Naive thymus-derived CD4-positive, alpha-beta T cell (primary cell): ENCODE results near the gene CADM1. TPM values are rescaled to one million over a fixed set of nuclear protein-coding genes. Genes with fewer than 3 reads are reported as not detected.

Experiments
- ATAC-seq: fragments of 150-1000 bp; cut with Tn5 transposase; 2 replicates; pipeline ENCODE4 v1.10.0; 2021; ENCODE audit warnings: mild to moderate bottlenecking, moderate library complexity
- CTCF ChIA-PET: fragments of 350-600 bp; sonication (Branson Sonifier 250); formaldehyde crosslinking; loops from one replicate; lab custom pipeline; 2021; ENCODE audit warnings: antibody characterized with exemption; lab: Charles Lee
- POLR2A ChIA-PET: fragments of 350-600 bp; sonication (Branson Sonifier 250); formaldehyde crosslinking; loops from one replicate; lab custom pipeline; 2021; ENCODE audit warnings: antibody characterized with exemption, inconsistent platforms; lab: Charles Lee
- DNase-seq, 9 donors: peaks; one replicate each; pipeline versions ENCODE4 v3.0.0 to v3.0.0-alpha.2; 2020 to 2022; ENCODE audit warnings: mixed read lengths in 1 of 9
- H3K27ac ChIP-seq: one replicate; pipeline ENCODE4 v1.7.0; 2013; ENCODE audit warnings: mild to moderate bottlenecking, low read depth, low read length, moderate library complexity
- H3K27me3 ChIP-seq, 2 donors: one replicate each; pipeline ENCODE4 v1.7.0; 2013; ENCODE audit warnings: low read length in 2 of 2, mild to moderate bottlenecking in 2 of 2, moderate library complexity in 2 of 2; ENCODE audit not compliant: control insufficient read depth in 2 of 2, insufficient read depth in 2 of 2
- H3K36me3 ChIP-seq, 3 experiments: 1 replicate in 2 of 3; 2 replicates in 1 of 3; pipeline ENCODE4 v1.7.0; 2013; ENCODE audit warnings: low read length in 3 of 3, mild to moderate bottlenecking in 3 of 3, moderate library complexity in 1 of 3; ENCODE audit not compliant: insufficient read depth in 3 of 3, control insufficient read depth in 2 of 3
- H3K4me1 ChIP-seq, 2 donors: one replicate each; pipeline ENCODE4 v1.7.0; 2013; ENCODE audit warnings: low read length in 2 of 2, mild to moderate bottlenecking in 2 of 2, moderate library complexity in 1 of 2; ENCODE audit not compliant: control insufficient read depth in 2 of 2, insufficient read depth in 2 of 2
- H3K4me3 ChIP-seq: 2 replicates; pipeline ENCODE4 v1.7.0; 2013; ENCODE audit warnings: mild to moderate bottlenecking, low read length
- H3K9me3 ChIP-seq, 3 experiments: 1 replicate in 2 of 3; 2 replicates in 1 of 3; pipeline ENCODE4 v1.7.0; 2013; ENCODE audit warnings: low read length in 3 of 3; ENCODE audit not compliant: control insufficient read depth in 2 of 3
- H3K27ac Mint-ChIP-seq, 9 donors: one replicate each; pipeline ENCODE4 v1.8.0; 2020 to 2022; ENCODE audit warnings: mixed read lengths in 9 of 9, mild to moderate bottlenecking in 8 of 9, moderate library complexity in 5 of 9, inconsistent platforms in 2 of 9
- H3K27me3 Mint-ChIP-seq, 5 donors: one replicate each; pipeline ENCODE4 v1.8.0; 2021 to 2022; ENCODE audit warnings: mixed read lengths in 5 of 5, mild to moderate bottlenecking in 1 of 5
- H3K36me3 Mint-ChIP-seq, 5 donors: one replicate each; pipeline ENCODE4 v1.8.0; 2020 to 2022; ENCODE audit warnings: mixed read lengths in 5 of 5, mild to moderate bottlenecking in 3 of 5, inconsistent platforms in 1 of 5
- H3K4me1 Mint-ChIP-seq, 7 donors: one replicate each; pipeline ENCODE4 v1.8.0; 2020 to 2022; ENCODE audit warnings: mixed read lengths in 7 of 7, mild to moderate bottlenecking in 3 of 7, inconsistent platforms in 1 of 7
- H3K4me3 Mint-ChIP-seq, 10 donors: one replicate each; pipeline ENCODE4 v1.8.0; 2020 to 2022; ENCODE audit warnings: mild to moderate bottlenecking in 10 of 10, mixed read lengths in 10 of 10, moderate library complexity in 6 of 10, inconsistent platforms in 2 of 10
- H3K9me3 Mint-ChIP-seq, 11 donors: one replicate each; pipeline ENCODE4 v1.8.0; 2020 to 2022; ENCODE audit warnings: mixed read lengths in 11 of 11, mild to moderate bottlenecking in 4 of 11, inconsistent platforms in 1 of 11, moderate library complexity in 1 of 11
- intact Hi-C, 2 donors: fragments of 100-400 bp; cut with micrococcal nuclease; formaldehyde crosslinking; loops; one replicate each; pipeline ENCODE4 v1.15.1; 2023
- polyA plus RNA-seq, 2 donors: library from polyadenylated mRNA; unstranded; fragments of 300-500 nt; fragmentation: Illumina TruSeq; gene quantifications; one replicate each; pipeline ENCODE4 v1.2.3, GENCODE V29; 2021
- total RNA-seq, 6 experiments: library from RNA in 5 of 6; stranded (reverse) in 5 of 6; gene quantifications; 1 replicate in 5 of 6; 2 replicates in 1 of 6; pipeline ENCODE4 v1.2.3 and lab custom pipeline; 2021 to 2026

CADM1 gene
- total and polyA plus RNA-seq, 7 experiments from 2014 or later, result 0.29 to 2.7 (median 0.69) TPM

GRCh38 chr11:115499891-115500290 lies 4.3 kb downstream of the CADM1 start:
- Mint-ChIP-seq H3K4me3 (no peak overlapping the region), H3K36me3 (peaks cover 0 to 5% (median 0%) of the 10 kb centered on the region in 5 donors)
- peaks cover 3 to 23% of the 10 kb centered on the region in 2 donors for H3K27me3 ChIP-seq

DNA sequence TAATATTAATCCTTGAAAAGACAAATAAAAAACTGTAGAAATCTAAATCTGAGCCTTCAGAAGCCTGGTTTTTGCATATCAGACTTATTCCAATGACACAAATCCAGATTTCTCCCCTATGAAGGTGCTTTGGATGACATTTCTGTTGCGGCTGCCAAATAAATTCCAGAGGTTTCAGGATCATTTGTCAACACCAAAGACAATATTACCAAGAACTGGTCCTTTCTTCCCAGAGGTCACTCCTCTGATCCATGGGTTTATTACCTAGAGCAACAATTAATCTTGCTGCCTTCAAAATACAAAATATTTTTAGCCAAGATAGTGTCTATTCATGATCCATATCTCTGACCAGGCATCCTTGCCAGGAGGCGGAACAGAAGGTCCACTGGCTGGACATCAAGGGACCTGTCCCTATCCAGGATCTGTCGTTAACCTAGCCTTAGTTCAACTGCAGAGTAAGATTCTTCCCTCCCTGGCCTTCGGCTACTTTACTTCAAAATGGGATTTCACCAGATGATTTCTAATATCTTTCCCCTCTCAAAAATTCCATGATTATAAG lies 4.9 kb downstream of the CADM1 start:
- ChIA-PET POLR2A (no interaction called here), CTCF (interaction anchor here (0.7 kb wide), 1 partner anchor 22 kb away, joined by 3 read pairs; no protein-coding TSS in a partner anchor)

More at GRCh38 chr11:115499891-115500290, 4.3 kb downstream of the CADM1 start:
- H3K9me3 Mint-ChIP-seq, result peaks cover 0 to 13% (median 2%) of the 10 kb centered on the region in 11 donors
- Histone ChIP-seq H3K4me1 (peaks cover 12 to 16% of the 10 kb centered on the region in 2 donors), H3K4me3 (no peak overlapping the region), H3K27ac (no peak overlapping the region), H3K36me3 (no peaks in the 10 kb centered on the region), H3K9me3 (no peaks in the 10 kb centered on the region)
- H3K4me1 Mint-ChIP-seq, result peaks cover 3 to 9% (median 4%) of the 10 kb centered on the region in 7 donors
- ATAC-seq, result no peak
- H3K27me3 Mint-ChIP-seq, result peaks cover 24 to 37% (median 33%) of the 10 kb centered on the region in 5 donors
- ChIA-PET POLR2A (no interaction called here), CTCF (no interaction called here)
- H3K27ac Mint-ChIP-seq, result no peak overlapping the region
- intact Hi-C loops, result loop anchor here in 1 of 2 donors (10.0 kb wide), 1 partner anchor 165 kb away; no protein-coding TSS in a partner anchor
- DNase-seq, result no peak

DNA sequence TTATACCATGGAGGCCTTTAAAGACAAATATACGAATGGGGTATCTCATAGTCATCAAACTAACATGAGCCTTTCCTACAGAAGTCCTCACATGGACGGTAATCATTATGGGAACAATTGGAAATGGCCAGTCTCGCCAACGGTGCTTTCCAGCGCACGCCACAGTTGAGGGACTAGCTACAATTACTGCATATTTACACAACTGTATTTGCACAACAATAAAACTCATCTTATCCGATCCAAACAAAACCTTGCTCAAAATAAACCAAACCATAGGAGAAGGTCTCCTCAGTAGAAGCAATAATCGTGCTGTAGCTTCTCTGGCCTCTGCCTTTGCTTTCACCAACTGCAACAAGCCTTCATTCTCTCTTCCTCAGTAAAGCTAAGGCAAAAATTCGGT lies 5.9 kb downstream of the CADM1 start:
- peaks cover 10 to 12% of the 10 kb centered on the region in 2 donors for H3K4me1 ChIP-seq

More for the DNA sequence above, 4.9 kb downstream of the CADM1 start:
- Histone ChIP-seq H3K4me1 (peaks cover 12 to 16% of the 10 kb centered on the region in 2 donors), H3K27ac (no peak overlapping the region), H3K27me3 (peaks cover 3 to 18% of the 10 kb centered on the region in 2 donors), H3K4me3 (no peak overlapping the region), H3K36me3 (no peaks in the 10 kb centered on the region), H3K9me3 (no peaks in the 10 kb centered on the region)
- no peak overlapping the region for H3K4me3 Mint-ChIP-seq
- H3K9me3 Mint-ChIP-seq, result peaks cover 0 to 9% (median 0%) of the 10 kb centered on the region in 11 donors
- H3K27me3 Mint-ChIP-seq, result peaks cover 20 to 33% (median 29%) of the 10 kb centered on the region in 5 donors
- H3K4me1 Mint-ChIP-seq, result peaks cover 0 to 6% (median 0%) of the 10 kb centered on the region in 7 donors
- DNase-seq (no peak), ATAC-seq (no peak)
- H3K36me3 Mint-ChIP-seq, result peaks cover 0 to 5% (median 0%) of the 10 kb centered on the region in 5 donors
- intact Hi-C loops, result no loop called here
- H3K27ac Mint-ChIP-seq, result no peak overlapping the region

DNA sequence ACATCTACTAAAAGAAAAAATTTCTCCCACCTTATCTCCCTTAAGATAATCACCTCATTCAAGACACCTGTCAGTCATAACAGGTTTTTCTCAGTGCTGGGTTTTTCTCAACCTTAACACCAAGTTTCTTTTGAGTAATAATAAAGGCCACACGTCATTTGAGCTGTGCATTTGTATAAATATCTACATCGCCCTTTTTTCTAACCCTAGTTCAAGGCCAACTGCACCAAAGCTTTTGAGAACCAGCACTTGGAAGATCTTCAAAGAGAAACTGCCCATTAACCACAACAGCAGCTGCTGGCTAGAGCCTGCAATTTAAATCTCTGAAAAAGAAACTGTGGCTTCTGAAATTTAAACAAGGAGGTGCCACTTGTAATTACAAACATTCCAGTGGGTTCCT lies 6.9 kb downstream of the CADM1 start:
- ChIA-PET CTCF (no interaction called here), POLR2A (no interaction called here)
- no peaks in the 10 kb centered on the region for H3K4me1 Mint-ChIP-seq
- ATAC-seq (no peak), DNase-seq (no peak)
- intact Hi-C loops, result no loop called here
- peaks cover 0 to 9% (median 1%) of the 10 kb centered on the region in 11 donors for H3K9me3 Mint-ChIP-seq
- Histone ChIP-seq H3K4me3 (no peak overlapping the region), H3K27ac (no peak overlapping the region), H3K27me3 (peaks cover 2 to 18% of the 10 kb centered on the region in 2 donors), H3K9me3 (no peaks in the 10 kb centered on the region), H3K36me3 (no peaks in the 10 kb centered on the region), H3K4me1 (peaks cover 5 to 6% of the 10 kb centered on the region in 2 donors)
- no peak overlapping the region for H3K27ac Mint-ChIP-seq
- peaks cover 11 to 46% (median 29%) of the 10 kb centered on the region in 5 donors for H3K27me3 Mint-ChIP-seq
- peaks cover 0 to 5% (median 0%) of the 10 kb centered on the region in 5 donors for H3K36me3 Mint-ChIP-seq
- no peak overlapping the region for H3K4me3 Mint-ChIP-seq

More for the DNA sequence above, 5.9 kb downstream of the CADM1 start:
- no peak overlapping the region for H3K4me3 Mint-ChIP-seq
- H3K9me3 Mint-ChIP-seq, result peaks cover 0 to 9% (median 1%) of the 10 kb centered on the region in 11 donors
- Histone ChIP-seq H3K36me3 (no peaks in the 10 kb centered on the region), H3K27ac (no peak overlapping the region), H3K4me3 (no peak overlapping the region), H3K9me3 (no peaks in the 10 kb centered on the region), H3K27me3 (peaks cover 3 to 18% of the 10 kb centered on the region in 2 donors)
- intact Hi-C loops, result no loop called here
- ATAC-seq (no peak), DNase-seq (no peak)
- H3K4me1 Mint-ChIP-seq, result no peaks in the 10 kb centered on the region
- CTCF ChIA-PET, result no interaction called here
- H3K36me3 Mint-ChIP-seq, result peaks cover 0 to 5% (median 0%) of the 10 kb centered on the region in 5 donors
- H3K27ac Mint-ChIP-seq, result no peak overlapping the region
- peaks cover 11 to 38% (median 29%) of the 10 kb centered on the region in 5 donors for H3K27me3 Mint-ChIP-seq
- POLR2A ChIA-PET, result no interaction called here

- Histone ChIP-seq H3K27me3 (peaks cover 0 to 13% of the 10 kb centered on the region in 2 donors), H3K4me3 (no peak overlapping the region), H3K9me3 (no peaks in the 10 kb centered on the region), H3K36me3 (no peaks in the 10 kb centered on the region), H3K4me1 (peaks cover 1 to 2% of the 10 kb centered on the region in 2 donors), H3K27ac (no peak overlapping the region)
- ChIA-PET CTCF (no interaction called here), POLR2A (no interaction called here)
- Mint-ChIP-seq H3K27ac (no peak overlapping the region), H3K4me3 (no peak overlapping the region), H3K9me3 (peaks cover 0 to 9% (median 1%) of the 10 kb centered on the region in 11 donors), H3K36me3 (peaks cover 0 to 5% (median 0%) of the 10 kb centered on the region in 5 donors), H3K27me3 (peaks cover 11 to 46% (median 29%) of the 10 kb centered on the region in 5 donors), H3K4me1 (no peaks in the 10 kb centered on the region)
- no peak for ATAC-seq
- no peak for DNase-seq
- intact Hi-C loops, result no loop called here
These were observed 7.3 kb downstream of the CADM1 start for GRCh38 chr11:115496892-115497291.

GRCh38 chr11:115493905-115494304 lies 10.3 kb downstream of the CADM1 start:
- no peak overlapping the region for H3K4me3 Mint-ChIP-seq
- H3K9me3 Mint-ChIP-seq, result peaks cover 0 to 19% (median 8%) of the 10 kb centered on the region in 11 donors
- no peak for ATAC-seq
- H3K4me3 ChIP-seq, result no peak overlapping the region
- H3K27me3 ChIP-seq, result no peaks in the 10 kb centered on the region
- POLR2A ChIA-PET, result no interaction called here
- no peaks in the 10 kb centered on the region for H3K4me1 Mint-ChIP-seq
- no peak for DNase-seq
- H3K27ac ChIP-seq, result no peak overlapping the region
- no peaks in the 10 kb centered on the region for H3K36me3 ChIP-seq
- CTCF ChIA-PET, result no interaction called here
- no peaks in the 10 kb centered on the region for H3K9me3 ChIP-seq
- no peak overlapping the region for H3K27ac Mint-ChIP-seq
- no peaks in the 10 kb centered on the region for H3K4me1 ChIP-seq
- intact Hi-C loops, result no loop called here
- peaks cover 0 to 5% (median 0%) of the 10 kb centered on the region in 5 donors for H3K36me3 Mint-ChIP-seq
- H3K27me3 Mint-ChIP-seq, result peaks cover 8 to 55% (median 44%) of the 10 kb centered on the region in 5 donors
